Glutamatergic neuron (in vitro differentiated cells): Measurements from ENCODE around the gene GRB7. TPM values are rescaled to one million over a fixed set of nuclear protein-coding genes. Genes with fewer than 3 reads are reported as not detected.
"Not testable (repeated sequence)": the region's sequence is repeated elsewhere in the genome, so short reads cannot be mapped to it uniquely, and the experiment has no call there.

Experiments
- DNase-seq: peaks from one replicate; pipeline ENCODE4 v3.0.0; 2022
- H3K27ac Mint-ChIP-seq: one replicate; pipeline ENCODE4 v1.8.0; 2020; ENCODE audit warnings: mild to moderate bottlenecking, mixed read lengths, inconsistent platforms; ENCODE audit not compliant: unreplicated experiment
- H3K27me3 Mint-ChIP-seq: one replicate; pipeline ENCODE4 v1.8.0; 2020; ENCODE audit warnings: mild to moderate bottlenecking, moderate library complexity, mixed read lengths, inconsistent platforms; ENCODE audit not compliant: unreplicated experiment
- H3K36me3 Mint-ChIP-seq: one replicate; pipeline ENCODE4 v1.8.0; 2020; ENCODE audit warnings: mild to moderate bottlenecking, mixed read lengths, inconsistent platforms; ENCODE audit not compliant: unreplicated experiment
- H3K4me1 Mint-ChIP-seq: one replicate; pipeline ENCODE4 v1.8.0; 2020; ENCODE audit warnings: mild to moderate bottlenecking, low read depth, mixed read lengths, inconsistent platforms; ENCODE audit not compliant: unreplicated experiment
- H3K4me3 Mint-ChIP-seq: one replicate; pipeline ENCODE4 v1.8.0; 2020; ENCODE audit warnings: mild to moderate bottlenecking, mixed read lengths, inconsistent platforms; ENCODE audit not compliant: unreplicated experiment
- H3K9me3 Mint-ChIP-seq: one replicate; pipeline ENCODE4 v1.8.0; 2020; ENCODE audit warnings: mild to moderate bottlenecking, moderate library complexity, mixed read lengths, inconsistent platforms; ENCODE audit not compliant: unreplicated experiment
- CTCF ChIP-seq: fragments of 200-600 bp; sonication (generic); IDR thresholded peaks from one replicate; pipeline ENCODE4 v1.5.0; 2021; ENCODE audit not compliant: partially characterized antibody, unreplicated experiment
- total RNA-seq: library from RNA; stranded (reverse); fragmentation: NEBNext Ultra II Directional; extraction: Animal tissue kit (Norgen Biotek cat#: 25700); gene quantifications from one replicate; pipeline ENCODE4 v1.2.1, GENCODE V29; 2021; ENCODE audit not compliant: unreplicated experiment

GRB7 gene
- total RNA-seq, 1 donor from 2014 or later = not detected

GRCh38 chr17:39761861-39762496 lies 24.2 kb downstream of the GRB7 start:
- no peak for TF ChIP-seq CTCF
- Mint-ChIP-seq H3K27ac (no peak overlapping the region), H3K36me3 (peaks cover 9% of the 10 kb centered on the region), H3K4me1 (no peaks in the 10 kb centered on the region), H3K27me3 (peaks cover 5% of the 10 kb centered on the region), H3K9me3 (peaks cover 2% of the 10 kb centered on the region), H3K4me3 (no peak overlapping the region)
- no peak for DNase-seq

GRCh38 chr17:39763051-39763820 lies 25.5 kb downstream of the GRB7 start:
- peaks cover 9% of the 10 kb centered on the region for H3K36me3 Mint-ChIP-seq
- no peak overlapping the region for H3K27ac Mint-ChIP-seq
- H3K9me3 Mint-ChIP-seq = peaks cover 2% of the 10 kb centered on the region
- TF ChIP-seq CTCF = no peak
- H3K27me3 Mint-ChIP-seq = peaks cover 2% of the 10 kb centered on the region
- no peak overlapping the region for H3K4me3 Mint-ChIP-seq
- DNase-seq = no peak
- no peaks in the 10 kb centered on the region for H3K4me1 Mint-ChIP-seq

- not testable (repeated sequence) for H3K4me3 Mint-ChIP-seq, H3K9me3 Mint-ChIP-seq, H3K27me3 Mint-ChIP-seq, H3K4me1 Mint-ChIP-seq, H3K27ac Mint-ChIP-seq, DNase-seq, H3K36me3 Mint-ChIP-seq
Measured at GRCh38 chr17:39764171-39764570, 26.4 kb downstream of the GRB7 start.

- no peak for DNase-seq
- Mint-ChIP-seq H3K4me1 (no peaks in the 10 kb centered on the region), H3K4me3 (no peak overlapping the region), H3K27me3 (peaks cover 2% of the 10 kb centered on the region), H3K36me3 (peaks cover 9% of the 10 kb centered on the region), H3K27ac (no peak overlapping the region), H3K9me3 (no peaks in the 10 kb centered on the region)
- TF ChIP-seq CTCF = no peak
Measured at GRCh38 chr17:39765175-39765574, 27.4 kb downstream of the GRB7 start.

- H3K36me3 Mint-ChIP-seq = peaks cover 9% of the 10 kb centered on the region
- DNase-seq = no peak
- no peak for TF ChIP-seq CTCF
- H3K9me3 Mint-ChIP-seq = no peaks in the 10 kb centered on the region
- H3K4me1 Mint-ChIP-seq = no peaks in the 10 kb centered on the region
- no peak overlapping the region for H3K27ac Mint-ChIP-seq
- peaks cover 2% of the 10 kb centered on the region for H3K27me3 Mint-ChIP-seq
- no peak overlapping the region for H3K4me3 Mint-ChIP-seq
Measured at GRCh38 chr17:39765766-39766165, 28.0 kb downstream of the GRB7 start.
